GM23338 (cell line): ENCODE measurements around the gene TGFBR1. TPM values are rescaled to one million over a fixed set of nuclear protein-coding genes. Genes with fewer than 3 reads are reported as not detected.

Experiments
- ATAC-seq: fragments of 200-7000 bp; cut with Tn5 transposase; 3 replicates; pipeline ENCODE4 v1.9.1; 2020
- DNase-seq: peaks from one replicate; pipeline ENCODE4 v3.0.0-alpha.2; 2015; ENCODE audit warnings: low spot score
- H2AFZ ChIP-seq: fragments of 200-600 bp; sonication (generic); 2 replicates; pipeline ENCODE4 v1.8.0; 2016; ENCODE audit warnings: antibody characterized with exemption, mild to moderate bottlenecking, moderate library complexity
- H3F3A ChIP-seq: fragments of 200-600 bp; sonication (generic); replicated peaks from 2 replicates; pipeline ENCODE4 v1.8.0; 2017; ENCODE audit warnings: antibody characterized with exemption, mixed run types, low read depth
- H3K27ac ChIP-seq: fragments of 200-600 bp; sonication (generic); 2 replicates; pipeline ENCODE4 v1.6.1; 2016; ENCODE audit warnings: low read depth
- H3K27me3 ChIP-seq: fragments of 200-600 bp; sonication (generic); 2 replicates; pipeline ENCODE4 v1.8.0; 2016; ENCODE audit warnings: mild to moderate bottlenecking, mixed run types, moderate library complexity; ENCODE audit not compliant: insufficient read depth
- H3K36me3 ChIP-seq: fragments of 200-600 bp; sonication (generic); 2 replicates; pipeline ENCODE4 v1.8.0; 2016; ENCODE audit warnings: mild to moderate bottlenecking; ENCODE audit not compliant: insufficient read depth
- H3K4me1 ChIP-seq: fragments of 200-600 bp; sonication (generic); 2 replicates; pipeline ENCODE4 v1.8.0; 2016; ENCODE audit warnings: mild to moderate bottlenecking, moderate library complexity; ENCODE audit not compliant: insufficient read depth
- H3K4me2 ChIP-seq: fragments of 200-600 bp; sonication (generic); 2 replicates; pipeline ENCODE4 v1.7.1; 2017; ENCODE audit warnings: mixed run types
- H3K4me3 ChIP-seq: fragments of 200-600 bp; sonication (generic); 2 replicates; pipeline ENCODE4 v1.6.1; 2016; ENCODE audit warnings: mixed run types
- H3K79me2 ChIP-seq: fragments of 200-600 bp; sonication (generic); replicated peaks from 2 replicates; pipeline ENCODE4 v1.8.0; 2017; ENCODE audit warnings: mild to moderate bottlenecking; ENCODE audit not compliant: insufficient read depth
- H3K9me2 ChIP-seq: fragments of 200-600 bp; sonication (generic); 2 replicates; pipeline ENCODE4 v1.8.0; 2017; ENCODE audit not compliant: insufficient read depth
- H4K20me1 ChIP-seq: fragments of 200-600 bp; sonication (generic); replicated peaks from 2 replicates; pipeline ENCODE4 v1.8.0; 2017; ENCODE audit warnings: mild to moderate bottlenecking; ENCODE audit not compliant: insufficient read depth
- H3K27ac Mint-ChIP-seq: 2 replicates; pipeline ENCODE4 v1.8.0; 2020; ENCODE audit warnings: inconsistent platforms, mild to moderate bottlenecking, moderate library complexity, mixed read lengths
- H3K27me3 Mint-ChIP-seq: 3 replicates; pipeline ENCODE4 v1.8.0; 2022; ENCODE audit warnings: low read depth, mild to moderate bottlenecking, moderate library complexity, mixed read lengths, inconsistent platforms; ENCODE audit not compliant: insufficient read depth, poor library complexity
- H3K36me3 Mint-ChIP-seq: 3 replicates; pipeline ENCODE4 v1.8.0; 2021; ENCODE audit warnings: low read depth, mild to moderate bottlenecking, inconsistent platforms, moderate library complexity, mixed read lengths
- H3K4me1 Mint-ChIP-seq: 3 replicates; pipeline ENCODE4 v1.8.0; 2020; ENCODE audit warnings: mild to moderate bottlenecking, inconsistent platforms, mixed read lengths
- H3K4me3 Mint-ChIP-seq: 3 replicates; pipeline ENCODE4 v1.8.0; 2021; ENCODE audit warnings: moderate library complexity, mild to moderate bottlenecking, inconsistent platforms, mixed read lengths
- H3K9me3 Mint-ChIP-seq: 3 replicates; pipeline ENCODE4 v1.8.0; 2020; ENCODE audit warnings: moderate library complexity, mild to moderate bottlenecking, inconsistent platforms, mixed read lengths
- ETS1 ChIP-seq: IDR thresholded peaks from 2 replicates; pipeline ENCODE4 v1.6.1; 2016; ENCODE audit warnings: antibody characterized with exemption
- EZH2 ChIP-seq: fragments of 200-600 bp; sonication (generic); IDR thresholded peaks from one replicate; pipeline ENCODE4 v1.8.0; 2017; ENCODE audit warnings: antibody characterized with exemption, mild to moderate bottlenecking, low read depth; ENCODE audit not compliant: unreplicated experiment
- EZH2phosphoT487 ChIP-seq: fragments of 200-600 bp; sonication (generic); IDR thresholded peaks from one replicate; pipeline ENCODE4 v1.8.1; 2018; ENCODE audit warnings: antibody characterized with exemption; ENCODE audit not compliant: unreplicated experiment
- JUNB ChIP-seq: IDR thresholded peaks from one replicate; pipeline ENCODE4 v1.6.1; 2016; ENCODE audit warnings: antibody characterized with exemption; ENCODE audit not compliant: unreplicated experiment
- NANOG ChIP-seq: IDR thresholded peaks from 2 replicates; pipeline ENCODE4 v1.6.1; 2016; ENCODE audit warnings: antibody characterized with exemption, borderline replicate concordance
- POLR2AphosphoS5 ChIP-seq: IDR thresholded peaks from 2 replicates; pipeline ENCODE4 v1.6.1; 2016; ENCODE audit warnings: antibody characterized with exemption, low read depth
- REST ChIP-seq: IDR thresholded peaks from one replicate; pipeline ENCODE4 v1.6.1; 2018; ENCODE audit warnings: antibody characterized with exemption; ENCODE audit not compliant: unreplicated experiment
- STAT1 ChIP-seq: IDR thresholded peaks from one replicate; pipeline ENCODE4 v1.6.1; 2016; ENCODE audit warnings: antibody characterized with exemption; ENCODE audit not compliant: unreplicated experiment
- ZNF114 ChIP-seq: fragments of 250-450 bp; sonication (Bioruptor Pico); IDR thresholded peaks from 2 replicates; pipeline ENCODE4 v1.5.0; 2020; ENCODE audit warnings: mild to moderate bottlenecking, moderate library complexity
- ZNF331 ChIP-seq: fragments of 250-450 bp; sonication (Bioruptor Pico); IDR thresholded peaks from 2 replicates; pipeline ENCODE4 v1.5.0; 2020; ENCODE audit warnings: low read depth, mild to moderate bottlenecking, moderate library complexity
- polyA plus RNA-seq: library from polyadenylated mRNA; unstranded; fragments of >200 nt; fragmentation: Nextera tagmentation; extraction: Ambion mirVana; gene quantifications from 2 replicates; pipeline ENCODE4 v1.2.1, GENCODE V29; 2016
- total RNA-seq: library from RNA; depleted of rRNA; stranded (reverse); fragments of >200 nt; shearing (Covaris generic); gene quantifications from 2 replicates; pipeline ENCODE4 v1.2.3, GENCODE V29; 2014
- TF ChIP-seq, protein P1 (sequence below), 2 experiments: fragments of 200-600 bp in 1 of 2; sonication (generic) in 1 of 2; conservative IDR thresholded peaks; 2 replicates each; pipeline versions ENCODE4 v1.5.1 to v1.6.1; 2016 to 2017; ENCODE audit warnings: antibody characterized with exemption in 2 of 2, low read depth in 2 of 2, mild to moderate bottlenecking in 2 of 2, moderate library complexity in 1 of 2
- TF ChIP-seq, protein P2 (sequence below): fragments of 250-450 bp; sonication (Bioruptor Pico); IDR thresholded peaks from 2 replicates; pipeline ENCODE4 v1.5.0; 2020; ENCODE audit warnings: mild to moderate bottlenecking, moderate library complexity

TGFBR1 gene
- total and polyA plus RNA-seq, 2 experiments from 2014 or later = 9.3 to 40.2 TPM

DNA sequence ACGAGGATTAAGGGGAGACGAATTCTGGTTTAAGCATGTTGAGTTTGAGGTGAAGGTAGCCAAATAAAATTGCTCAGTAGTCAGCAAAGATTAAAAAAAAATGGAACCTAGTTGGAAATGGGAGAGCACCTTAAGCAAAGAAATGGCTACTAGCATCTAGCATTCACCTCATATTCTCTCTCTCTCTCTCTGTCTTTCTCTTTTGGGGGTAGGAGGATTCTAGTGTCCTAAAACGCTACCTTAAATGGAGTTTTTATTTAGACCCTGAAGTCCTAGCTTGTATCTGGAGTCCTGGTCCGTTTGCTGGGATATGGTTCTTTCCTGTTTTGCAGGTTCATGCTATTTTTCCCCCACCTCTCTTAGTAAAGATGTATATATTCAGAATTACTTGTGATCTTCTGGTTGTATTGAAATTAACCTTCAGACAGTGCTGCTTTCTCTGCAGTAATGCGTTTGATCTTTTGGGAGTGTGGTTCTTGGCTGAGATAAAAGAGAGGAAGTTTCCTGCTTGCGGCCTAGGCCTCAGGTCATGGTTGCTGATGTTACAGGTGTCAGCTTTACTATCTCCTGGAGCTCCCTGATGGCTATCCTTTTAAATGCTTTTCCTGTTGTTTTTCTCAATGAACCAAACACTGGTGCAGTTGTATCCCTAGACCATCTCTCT lies 8.0 kb downstream of the TGFBR1 start (continued):
- TF ChIP-seq, protein P1, sequence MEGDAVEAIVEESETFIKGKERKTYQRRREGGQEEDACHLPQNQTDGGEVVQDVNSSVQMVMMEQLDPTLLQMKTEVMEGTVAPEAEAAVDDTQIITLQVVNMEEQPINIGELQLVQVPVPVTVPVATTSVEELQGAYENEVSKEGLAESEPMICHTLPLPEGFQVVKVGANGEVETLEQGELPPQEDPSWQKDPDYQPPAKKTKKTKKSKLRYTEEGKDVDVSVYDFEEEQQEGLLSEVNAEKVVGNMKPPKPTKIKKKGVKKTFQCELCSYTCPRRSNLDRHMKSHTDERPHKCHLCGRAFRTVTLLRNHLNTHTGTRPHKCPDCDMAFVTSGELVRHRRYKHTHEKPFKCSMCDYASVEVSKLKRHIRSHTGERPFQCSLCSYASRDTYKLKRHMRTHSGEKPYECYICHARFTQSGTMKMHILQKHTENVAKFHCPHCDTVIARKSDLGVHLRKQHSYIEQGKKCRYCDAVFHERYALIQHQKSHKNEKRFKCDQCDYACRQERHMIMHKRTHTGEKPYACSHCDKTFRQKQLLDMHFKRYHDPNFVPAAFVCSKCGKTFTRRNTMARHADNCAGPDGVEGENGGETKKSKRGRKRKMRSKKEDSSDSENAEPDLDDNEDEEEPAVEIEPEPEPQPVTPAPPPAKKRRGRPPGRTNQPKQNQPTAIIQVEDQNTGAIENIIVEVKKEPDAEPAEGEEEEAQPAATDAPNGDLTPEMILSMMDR (conservative IDR thresholded peaks at IDR 0.05; ENCODE audit: low read depth in 2 of 2) = no peak
- no peak for TF ChIP-seq POLR2AphosphoS5
- TF ChIP-seq EZH2phosphoT487 = no peak
- no peak for TF ChIP-seq STAT1

- Mint-ChIP-seq H3K36me3 (no peaks in the 10 kb centered on the region), H3K27me3 (no peaks in the 10 kb centered on the region), H3K4me3 (peak overlapping the region; percentile 5; the same call in 2 of the 3 replicates), H3K9me3 (no peaks in the 10 kb centered on the region; the same call in 2 of the 3 replicates), H3K27ac (no peak overlapping the region), H3K4me1 (peaks cover 61% of the 10 kb centered on the region)
- Histone ChIP-seq H3K9me2 (no peaks in the 10 kb centered on the region), H3K27me3 (no peaks in the 10 kb centered on the region), H3F3A (no peaks in the 10 kb centered on the region), H3K4me2 (peak overlapping the region; percentile 39; the same call in 1 of the 2 replicates), H4K20me1 (peaks cover 40% of the 10 kb centered on the region), H3K79me2 (peaks cover 100% of the 10 kb centered on the region), H3K27ac (no peak overlapping the region), H3K4me1 (peaks cover 68% of the 10 kb centered on the region), H3K4me3 (no peak overlapping the region), H3K36me3 (no peaks in the 10 kb centered on the region), H2AFZ (no peak overlapping the region)
- ATAC-seq = no peak
- DNase-seq = no peak
- no peak for TF ChIP-seq ZNF331 (CRISPR knock-in tag)
- no peak for TF ChIP-seq JUNB
- TF ChIP-seq, protein P2, sequence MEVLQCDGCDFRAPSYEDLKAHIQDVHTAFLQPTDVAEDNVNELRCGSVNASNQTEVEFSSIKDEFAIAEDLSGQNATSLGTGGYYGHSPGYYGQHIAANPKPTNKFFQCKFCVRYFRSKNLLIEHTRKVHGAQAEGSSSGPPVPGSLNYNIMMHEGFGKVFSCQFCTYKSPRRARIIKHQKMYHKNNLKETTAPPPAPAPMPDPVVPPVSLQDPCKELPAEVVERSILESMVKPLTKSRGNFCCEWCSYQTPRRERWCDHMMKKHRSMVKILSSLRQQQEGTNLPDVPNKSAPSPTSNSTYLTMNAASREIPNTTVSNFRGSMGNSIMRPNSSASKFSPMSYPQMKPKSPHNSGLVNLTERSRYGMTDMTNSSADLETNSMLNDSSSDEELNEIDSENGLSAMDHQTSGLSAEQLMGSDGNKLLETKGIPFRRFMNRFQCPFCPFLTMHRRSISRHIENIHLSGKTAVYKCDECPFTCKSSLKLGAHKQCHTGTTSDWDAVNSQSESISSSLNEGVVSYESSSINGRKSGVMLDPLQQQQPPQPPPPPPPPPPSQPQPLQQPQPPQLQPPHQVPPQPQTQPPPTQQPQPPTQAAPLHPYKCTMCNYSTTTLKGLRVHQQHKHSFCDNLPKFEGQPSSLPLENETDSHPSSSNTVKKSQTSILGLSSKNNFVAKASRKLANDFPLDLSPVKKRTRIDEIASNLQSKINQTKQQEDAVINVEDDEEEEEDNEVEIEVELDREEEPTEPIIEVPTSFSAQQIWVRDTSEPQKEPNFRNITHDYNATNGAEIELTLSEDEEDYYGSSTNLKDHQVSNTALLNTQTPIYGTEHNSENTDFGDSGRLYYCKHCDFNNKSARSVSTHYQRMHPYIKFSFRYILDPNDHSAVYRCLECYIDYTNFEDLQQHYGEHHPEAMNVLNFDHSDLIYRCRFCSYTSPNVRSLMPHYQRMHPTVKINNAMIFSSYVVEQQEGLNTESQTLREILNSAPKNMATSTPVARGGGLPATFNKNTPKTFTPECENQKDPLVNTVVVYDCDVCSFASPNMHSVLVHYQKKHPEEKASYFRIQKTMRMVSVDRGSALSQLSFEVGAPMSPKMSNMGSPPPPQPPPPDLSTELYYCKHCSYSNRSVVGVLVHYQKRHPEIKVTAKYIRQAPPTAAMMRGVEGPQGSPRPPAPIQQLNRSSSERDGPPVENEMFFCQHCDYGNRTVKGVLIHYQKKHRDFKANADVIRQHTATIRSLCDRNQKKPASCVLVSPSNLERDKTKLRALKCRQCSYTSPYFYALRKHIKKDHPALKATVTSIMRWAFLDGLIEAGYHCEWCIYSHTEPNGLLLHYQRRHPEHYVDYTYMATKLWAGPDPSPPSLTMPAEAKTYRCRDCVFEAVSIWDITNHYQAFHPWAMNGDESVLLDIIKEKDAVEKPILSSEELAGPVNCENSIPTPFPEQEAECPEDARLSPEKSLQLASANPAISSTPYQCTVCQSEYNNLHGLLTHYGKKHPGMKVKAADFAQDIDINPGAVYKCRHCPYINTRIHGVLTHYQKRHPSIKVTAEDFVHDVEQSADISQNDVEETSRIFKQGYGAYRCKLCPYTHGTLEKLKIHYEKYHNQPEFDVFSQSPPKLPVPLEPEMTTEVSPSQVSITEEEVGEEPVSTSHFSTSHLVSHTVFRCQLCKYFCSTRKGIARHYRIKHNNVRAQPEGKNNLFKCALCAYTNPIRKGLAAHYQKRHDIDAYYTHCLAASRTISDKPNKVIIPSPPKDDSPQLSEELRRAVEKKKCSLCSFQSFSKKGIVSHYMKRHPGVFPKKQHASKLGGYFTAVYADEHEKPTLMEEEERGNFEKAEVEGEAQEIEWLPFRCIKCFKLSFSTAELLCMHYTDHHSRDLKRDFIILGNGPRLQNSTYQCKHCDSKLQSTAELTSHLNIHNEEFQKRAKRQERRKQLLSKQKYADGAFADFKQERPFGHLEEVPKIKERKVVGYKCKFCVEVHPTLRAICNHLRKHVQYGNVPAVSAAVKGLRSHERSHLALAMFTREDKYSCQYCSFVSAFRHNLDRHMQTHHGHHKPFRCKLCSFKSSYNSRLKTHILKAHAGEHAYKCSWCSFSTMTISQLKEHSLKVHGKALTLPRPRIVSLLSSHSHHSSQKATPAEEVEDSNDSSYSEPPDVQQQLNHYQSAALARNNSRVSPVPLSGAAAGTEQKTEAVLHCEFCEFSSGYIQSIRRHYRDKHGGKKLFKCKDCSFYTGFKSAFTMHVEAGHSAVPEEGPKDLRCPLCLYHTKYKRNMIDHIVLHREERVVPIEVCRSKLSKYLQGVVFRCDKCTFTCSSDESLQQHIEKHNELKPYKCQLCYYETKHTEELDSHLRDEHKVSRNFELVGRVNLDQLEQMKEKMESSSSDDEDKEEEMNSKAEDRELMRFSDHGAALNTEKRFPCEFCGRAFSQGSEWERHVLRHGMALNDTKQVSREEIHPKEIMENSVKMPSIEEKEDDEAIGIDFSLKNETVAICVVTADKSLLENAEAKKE (CRISPR knock-in tag) = no peak
- TF ChIP-seq NANOG = no peak
- no peak for TF ChIP-seq EZH2
- TF ChIP-seq STAT1 = no peak
- no peak for TF ChIP-seq ETS1
- no peak for TF ChIP-seq ZNF114 (CRISPR knock-in tag)
- no peak for TF ChIP-seq REST
Measured at GRCh38 chr9:99113414-99114048, 8.6 kb downstream of the TGFBR1 start.
